ENCODE results near the gene POLR3K.
A peak's percentile ranks its signal among the peaks of the same experiment; 100 is the strongest.
"Not testable (repeated sequence)": the region's sequence is repeated elsewhere in the genome, so short reads cannot be mapped to it uniquely, and the experiment has no call there.

POLR3K gene

DNA sequence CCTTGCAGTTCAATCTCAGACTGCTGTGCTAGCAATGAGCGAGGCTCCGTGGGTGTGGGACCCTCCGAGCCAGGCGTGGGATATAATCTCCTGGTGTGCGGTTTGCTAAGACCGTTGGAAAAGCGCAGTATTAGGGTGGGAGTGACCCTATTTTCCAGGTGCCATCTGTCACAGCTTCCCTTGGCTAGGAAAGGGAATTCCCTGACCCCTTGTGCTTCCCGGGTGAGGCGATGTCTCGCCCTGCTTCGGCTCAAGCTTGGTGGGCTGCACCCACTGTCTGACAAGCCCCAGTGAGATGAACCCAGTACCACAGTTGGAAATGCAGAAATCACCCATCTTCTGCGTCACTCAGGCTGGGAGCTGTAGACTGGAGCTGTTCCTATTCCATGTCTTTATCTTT lies 32.5 kb downstream of the POLR3K start:
- DNase-seq (ENCODE audit: low read depth in 3 of 3, low spot score in 1 of 3), result not testable (repeated sequence)

DNA sequence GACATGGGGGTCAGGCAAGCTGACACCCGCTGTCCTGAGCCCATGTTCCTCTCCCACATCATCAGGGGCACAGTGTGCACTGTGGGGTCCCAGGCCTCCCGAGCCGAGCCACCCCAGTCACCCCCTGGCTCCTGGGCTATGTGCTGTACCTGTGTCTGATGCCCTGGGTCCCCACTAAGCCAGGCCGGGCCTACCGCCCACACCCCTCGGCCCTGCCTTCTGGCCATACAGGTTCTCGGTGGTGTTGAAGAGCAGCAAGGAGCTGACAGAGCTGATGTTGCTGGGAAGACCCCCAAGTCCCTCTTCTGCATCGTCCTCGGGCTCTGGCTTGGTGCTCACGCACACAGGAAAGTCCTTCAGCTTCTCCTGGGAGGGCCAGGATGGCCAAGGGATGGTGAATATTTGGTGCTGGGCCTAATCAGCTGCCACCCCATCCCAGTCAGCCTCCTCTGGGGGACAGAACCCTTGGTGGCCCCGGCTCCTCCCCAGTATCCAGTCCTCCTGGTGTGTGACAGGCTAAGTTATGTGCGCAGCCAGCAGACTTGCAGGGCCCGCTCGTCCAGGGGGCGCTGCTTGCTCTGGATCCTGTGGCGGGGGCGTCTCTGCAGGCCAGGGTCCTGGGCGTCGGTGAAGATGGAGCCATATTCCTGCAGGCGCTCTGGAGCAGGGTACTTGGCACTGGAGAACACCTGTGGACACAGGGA lies 36.2 kb downstream of the POLR3K start:
- not testable (repeated sequence) for DNase-seq (ENCODE audit: low read depth in 3 of 3, low spot score in 1 of 3)

GRCh38 chr16:10772-11171 lies 42.6 kb downstream of the POLR3K start:
- peak; percentile 59 to 74 (median 68) for DNase-seq (ENCODE audit: low read depth in 3 of 3, low spot score in 1 of 3)

DNA sequence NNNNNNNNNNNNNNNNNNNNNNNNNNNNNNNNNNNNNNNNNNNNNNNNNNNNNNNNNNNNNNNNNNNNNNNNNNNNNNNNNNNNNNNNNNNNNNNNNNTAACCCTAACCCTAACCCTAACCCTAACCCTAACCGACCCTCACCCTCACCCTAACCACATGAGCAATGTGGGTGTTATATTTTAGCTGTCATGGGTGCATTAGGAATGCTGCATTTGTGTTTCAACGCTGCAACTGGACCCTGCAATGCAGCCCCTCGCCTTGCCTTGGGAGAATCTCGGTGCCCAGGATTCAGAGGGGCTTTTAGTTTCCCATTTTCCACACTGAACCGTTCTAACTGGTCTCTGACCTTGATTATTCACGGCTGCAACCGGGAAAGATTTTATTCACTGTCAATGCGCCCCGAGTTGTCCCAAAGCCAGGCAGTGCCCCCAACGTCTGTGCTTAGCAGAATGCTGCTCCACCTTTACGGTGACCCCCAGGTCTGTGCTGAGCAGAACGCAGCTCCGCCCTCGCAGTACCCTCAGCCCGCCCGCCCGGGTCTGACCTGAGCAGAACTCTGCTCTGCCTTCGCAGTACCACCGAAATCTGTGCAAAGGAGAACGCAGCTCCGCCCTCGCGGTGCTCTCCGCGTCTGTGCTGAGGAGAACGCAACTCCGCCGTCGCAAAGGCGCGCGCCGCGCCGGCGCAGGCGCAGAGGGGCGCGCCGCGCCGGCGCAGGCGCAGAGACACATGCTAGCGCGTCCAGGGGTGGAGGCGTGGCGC lies 43.3 kb downstream of the POLR3K start:
- DNase-seq (ENCODE audit: low read depth in 3 of 3, low spot score in 1 of 3), result no peak
